ENCODE measurements around the gene TSPO2. TPM values are rescaled to one million over a fixed set of nuclear protein-coding genes. Genes with fewer than 3 reads are reported as not detected.

The TSPO2 gene
- total RNA-seq, 1 experiment from 2014 or later, result not detected

DNA sequence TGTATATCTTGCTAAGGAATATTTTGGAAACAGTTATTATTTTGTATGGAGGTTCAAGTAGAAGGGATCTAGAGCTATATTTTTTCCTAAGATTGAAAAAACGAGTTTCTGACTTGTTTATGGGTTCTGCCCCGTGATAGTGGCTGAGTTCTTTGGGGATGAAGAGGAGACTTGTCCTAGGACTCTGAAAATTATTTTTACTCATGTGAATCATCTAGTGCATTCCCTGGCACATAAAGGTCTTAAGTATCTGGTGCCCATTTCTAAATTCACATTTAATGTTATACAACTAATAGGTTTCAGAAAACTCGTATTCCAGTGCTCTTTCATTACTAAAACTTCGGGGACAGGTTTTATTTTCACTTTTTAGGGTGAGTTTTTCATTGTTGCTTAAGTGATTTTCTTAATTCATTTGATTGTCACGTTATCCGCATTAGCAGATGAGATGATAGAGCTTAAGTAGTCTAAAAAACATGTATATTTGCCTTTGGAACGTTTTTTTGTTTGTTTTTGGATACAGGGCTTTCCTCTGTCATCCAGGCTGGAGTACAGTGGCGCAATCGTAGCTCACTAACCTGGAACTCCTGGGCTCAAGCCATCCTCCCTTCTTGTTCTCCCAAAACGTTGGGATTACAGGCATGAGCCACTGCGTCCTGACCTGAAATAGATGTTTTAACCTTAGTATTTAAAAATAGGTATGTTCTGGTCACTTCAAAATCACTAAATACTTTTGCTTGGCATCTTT lies 32.6 kb downstream of the TSPO2 start:
- no peak for TF ChIP-seq EZH2 (IDR thresholded peaks at IDR 0.05; ENCODE audit: low read length, unreplicated experiment)
- TF ChIP-seq, protein P1, sequence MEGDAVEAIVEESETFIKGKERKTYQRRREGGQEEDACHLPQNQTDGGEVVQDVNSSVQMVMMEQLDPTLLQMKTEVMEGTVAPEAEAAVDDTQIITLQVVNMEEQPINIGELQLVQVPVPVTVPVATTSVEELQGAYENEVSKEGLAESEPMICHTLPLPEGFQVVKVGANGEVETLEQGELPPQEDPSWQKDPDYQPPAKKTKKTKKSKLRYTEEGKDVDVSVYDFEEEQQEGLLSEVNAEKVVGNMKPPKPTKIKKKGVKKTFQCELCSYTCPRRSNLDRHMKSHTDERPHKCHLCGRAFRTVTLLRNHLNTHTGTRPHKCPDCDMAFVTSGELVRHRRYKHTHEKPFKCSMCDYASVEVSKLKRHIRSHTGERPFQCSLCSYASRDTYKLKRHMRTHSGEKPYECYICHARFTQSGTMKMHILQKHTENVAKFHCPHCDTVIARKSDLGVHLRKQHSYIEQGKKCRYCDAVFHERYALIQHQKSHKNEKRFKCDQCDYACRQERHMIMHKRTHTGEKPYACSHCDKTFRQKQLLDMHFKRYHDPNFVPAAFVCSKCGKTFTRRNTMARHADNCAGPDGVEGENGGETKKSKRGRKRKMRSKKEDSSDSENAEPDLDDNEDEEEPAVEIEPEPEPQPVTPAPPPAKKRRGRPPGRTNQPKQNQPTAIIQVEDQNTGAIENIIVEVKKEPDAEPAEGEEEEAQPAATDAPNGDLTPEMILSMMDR (conservative IDR thresholded peaks at IDR 0.05; ENCODE audit: low read depth, low read length), result no peak
- no peak for TF ChIP-seq EZH2phosphoT487 (IDR thresholded peaks at IDR 0.05; ENCODE audit: borderline replicate concordance, low read length)
- Histone ChIP-seq H3K4me1 (ENCODE audit: insufficient read depth, low read length) (peaks cover 46% of the 10 kb centered on the region), H3K9me2 (replicated peaks; ENCODE audit: low read length) (no peaks in the 10 kb centered on the region), H3K79me2 (ENCODE audit: low read length) (peaks cover 80% of the 10 kb centered on the region), H3K27ac (ENCODE audit: low read length) (no peak overlapping the region), H3K4me3 (ENCODE audit: low read length) (peak overlapping the region; percentile 85), H3K27me3 (ENCODE audit: low read length) (no peaks in the 10 kb centered on the region), H3K4me2 (ENCODE audit: low read length) (peak overlapping the region; percentile 99), H2AFZ (ENCODE audit: low read length) (no peak overlapping the region), H3F3A (ENCODE audit: low read length, unreplicated experiment) (no peaks in the 10 kb centered on the region), H3K36me3 (ENCODE audit: low read depth, low read length) (peaks cover 15% of the 10 kb centered on the region; the same call in 1 of the 2 replicates), H3K9ac (ENCODE audit: low read length) (peak overlapping the region; percentile 98; the same call in 1 of the 2 replicates), H3K9me3 (ENCODE audit: low read length) (no peaks in the 10 kb centered on the region), H4K20me1 (ENCODE audit: low read length) (peaks cover 49% of the 10 kb centered on the region)
- ATAC-seq (no peak), DNase-seq (no peak)
- BruUV-seq (replicated peaks), result no TSS peak
- ChIA-PET CTCF (no interaction called here), POLR2A (ENCODE audit: unreplicated experiment) (interaction anchor here (0.6 to 1.0 kb wide), 3 partner anchors 17 to 821 kb away, joined by 3 read pairs; no protein-coding TSS in a partner anchor)
- intact Hi-C loops (cut with micrococcal nuclease), result loop anchor here (5.0 kb wide), 1 partner anchor 242 kb away; no protein-coding TSS in a partner anchor

DNA sequence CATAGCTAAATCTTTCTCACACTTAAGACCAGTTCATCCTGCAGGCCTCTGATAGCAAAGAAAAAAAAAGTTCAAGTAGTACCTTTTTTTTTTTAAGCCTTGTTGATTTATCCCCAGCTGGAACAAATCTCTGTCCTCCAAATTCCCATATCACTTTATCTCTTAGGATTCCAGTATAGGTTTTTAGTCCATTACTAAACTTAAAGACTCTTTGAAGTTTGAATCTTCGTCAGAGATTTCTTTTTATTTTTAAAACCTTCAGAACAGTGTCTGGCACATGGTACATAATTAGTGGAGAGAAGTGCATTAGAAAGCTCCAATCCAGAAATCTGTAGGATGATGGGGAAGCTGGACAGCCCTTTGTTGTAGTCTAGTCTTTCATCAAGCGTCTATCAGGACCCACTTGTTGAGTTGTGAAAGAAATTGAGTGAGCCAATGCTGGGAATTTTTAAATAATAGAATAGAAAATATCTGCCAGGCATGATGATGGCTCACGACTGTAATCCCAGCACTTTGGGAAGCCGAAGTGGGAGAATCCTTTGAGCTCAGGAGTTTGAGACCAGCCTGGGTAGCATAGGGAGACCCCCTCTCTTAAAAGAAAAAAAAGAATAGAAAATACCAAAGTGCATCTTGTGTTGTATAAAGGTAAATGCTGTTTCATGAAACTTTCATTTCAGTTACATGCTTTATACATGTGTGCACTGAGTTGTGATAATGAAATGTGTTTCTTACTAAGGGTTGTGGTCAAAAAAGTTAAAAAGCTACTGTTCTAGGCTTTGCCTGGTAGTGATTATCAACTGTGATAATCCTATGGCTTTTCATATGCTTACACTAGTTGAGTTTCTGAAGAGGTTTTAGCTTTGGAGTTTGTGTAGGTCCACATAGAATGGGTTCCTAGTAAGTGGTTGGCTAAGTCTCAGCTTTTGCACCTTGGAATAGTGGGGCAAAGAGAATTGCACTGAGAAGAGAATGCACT lies 33.7 kb downstream of the TSPO2 start:
- POLR2A ChIA-PET (ENCODE audit: unreplicated experiment), result interaction anchor here (1.0 kb wide), 1 partner anchor 79 kb away, joined by 3 read pairs; no protein-coding TSS in a partner anchor
- H3K4me2 ChIP-seq (ENCODE audit: low read length), result peak overlapping the region; percentile 99
- H3K27ac ChIP-seq (ENCODE audit: low read length), result no peak overlapping the region
- no TSS peak for BruUV-seq (replicated peaks)
- no peaks in the 10 kb centered on the region for H3K27me3 ChIP-seq (ENCODE audit: low read length)
- no peak for TF ChIP-seq EZH2phosphoT487 (IDR thresholded peaks at IDR 0.05; ENCODE audit: borderline replicate concordance, low read length)
- TF ChIP-seq, protein P1 (conservative IDR thresholded peaks at IDR 0.05; ENCODE audit: low read depth, low read length), result no peak
- TF ChIP-seq EZH2 (IDR thresholded peaks at IDR 0.05; ENCODE audit: low read length, unreplicated experiment), result no peak
- peaks cover 38% of the 10 kb centered on the region; the same call in 1 of the 2 replicates for H3K4me1 ChIP-seq (ENCODE audit: insufficient read depth, low read length)
- DNase-seq, result no peak
- H2AFZ ChIP-seq (ENCODE audit: low read length), result no peak overlapping the region
- H3F3A ChIP-seq (ENCODE audit: low read length, unreplicated experiment), result no peaks in the 10 kb centered on the region
- peaks cover 49% of the 10 kb centered on the region for H4K20me1 ChIP-seq (ENCODE audit: low read length)
- ATAC-seq, result no peak
- H3K79me2 ChIP-seq (ENCODE audit: low read length), result peaks cover 82% of the 10 kb centered on the region
- H3K9me3 ChIP-seq (ENCODE audit: low read length), result no peaks in the 10 kb centered on the region
- peak overlapping the region; percentile 85; the same call in 1 of the 2 replicates for H3K4me3 ChIP-seq (ENCODE audit: low read length)
- intact Hi-C loops (cut with micrococcal nuclease), result no loop called here
- no peaks in the 10 kb centered on the region for H3K9me2 ChIP-seq (replicated peaks; ENCODE audit: low read length)
- CTCF ChIA-PET, result no interaction called here
- no peak overlapping the region for H3K9ac ChIP-seq (ENCODE audit: low read length)
- peaks cover 26% of the 10 kb centered on the region; the same call in 1 of the 2 replicates for H3K36me3 ChIP-seq (ENCODE audit: low read depth, low read length)

All from PC-3 (cell line).